ENCODE results near the gene RRN3. TPM values are rescaled to one million over a fixed set of nuclear protein-coding genes. Genes with fewer than 3 reads are reported as not detected.
A peak's percentile ranks its signal among the peaks of the same experiment; 100 is the strongest.
"Not testable (repeated sequence)": the region's sequence is repeated elsewhere in the genome, so short reads cannot be mapped to it uniquely, and the experiment has no call there.

The RRN3 gene
- total RNA-seq = 10 to 100 TPM; 29.6 to 32.4 TPM

- CTCF ChIA-PET = interaction anchor here (0.6 to 1.2 kb wide), 2 partner anchors 21 to 22 kb away, joined by 3 read pairs; no protein-coding TSS in a partner anchor
- intact Hi-C loops (cut with micrococcal nuclease) = loop anchor here (1.0 kb wide), 1 partner anchor 38 kb away; the partner anchor contains the start of gene NTAN1
Measured at GRCh38 chr16:15093955-15094827, at the start of gene RRN3. TSS of gene RRN3 (minus strand) at chr16:15094272. CDS start at chr16:15094233, 39 bp downstream.

GRCh38 chr16:15143601-15144091, 49.6 kb upstream of the RRN3 start:
- H3K4me3 Mint-ChIP-seq; intact Hi-C loops (cut with micrococcal nuclease); DNase-seq; H3K4me1 Mint-ChIP-seq (ENCODE audit: low read depth); H3K27me3 Mint-ChIP-seq (ENCODE audit: low read depth); H3K27ac Mint-ChIP-seq; H3K9me3 Mint-ChIP-seq; CTCF ChIA-PET; H3K36me3 Mint-ChIP-seq (ENCODE audit: low read depth): not testable (repeated sequence)

More at GRCh38 chr16:15093955-15094827, at the start of gene RRN3:
- Mint-ChIP-seq H3K4me1 (ENCODE audit: low read depth) (peaks cover 33% of the 10 kb centered on the region), H3K4me3 (peak within 1 kb of the TSS; percentile 89), H3K27ac (peak within 1 kb of the TSS; percentile 87)
- H3K36me3 Mint-ChIP-seq (ENCODE audit: low read depth); H3K9me3 Mint-ChIP-seq; H3K27me3 Mint-ChIP-seq (ENCODE audit: low read depth): not testable (repeated sequence)
- DNase-seq = peak; percentile 91

GRCh38 chr16:15142891-15143600, 49.0 kb upstream of the RRN3 start:
- intact Hi-C loops (cut with micrococcal nuclease); H3K36me3 Mint-ChIP-seq (ENCODE audit: low read depth); H3K27me3 Mint-ChIP-seq (ENCODE audit: low read depth); H3K9me3 Mint-ChIP-seq; H3K4me3 Mint-ChIP-seq; CTCF ChIA-PET; H3K27ac Mint-ChIP-seq; DNase-seq; H3K4me1 Mint-ChIP-seq (ENCODE audit: low read depth): not testable (repeated sequence)

GRCh38 chr16:15142107-15142890, 48.2 kb upstream of the RRN3 start:
- intact Hi-C loops (cut with micrococcal nuclease); H3K4me1 Mint-ChIP-seq (ENCODE audit: low read depth); H3K27ac Mint-ChIP-seq; DNase-seq; H3K9me3 Mint-ChIP-seq; H3K27me3 Mint-ChIP-seq (ENCODE audit: low read depth); H3K36me3 Mint-ChIP-seq (ENCODE audit: low read depth); CTCF ChIA-PET; H3K4me3 Mint-ChIP-seq: not testable (repeated sequence)

GRCh38 chr16:15141586-15141985, 47.5 kb upstream of the RRN3 start:
- H3K27ac Mint-ChIP-seq = no peak overlapping the region
- H3K36me3 Mint-ChIP-seq (ENCODE audit: low read depth) = no peaks in the 10 kb centered on the region
- no peaks in the 10 kb centered on the region for H3K9me3 Mint-ChIP-seq
- DNase-seq = no peak
- no peaks in the 10 kb centered on the region for H3K27me3 Mint-ChIP-seq (ENCODE audit: low read depth)
- intact Hi-C loops (cut with micrococcal nuclease) = no loop called here
- CTCF ChIA-PET = no interaction called here
- H3K4me3 Mint-ChIP-seq = no peak overlapping the region
- peaks cover 5% of the 10 kb centered on the region for H3K4me1 Mint-ChIP-seq (ENCODE audit: low read depth)

- H3K4me3 Mint-ChIP-seq; CTCF ChIA-PET; H3K27ac Mint-ChIP-seq; H3K4me1 Mint-ChIP-seq (ENCODE audit: low read depth); H3K36me3 Mint-ChIP-seq (ENCODE audit: low read depth); intact Hi-C loops (cut with micrococcal nuclease); H3K27me3 Mint-ChIP-seq (ENCODE audit: low read depth); DNase-seq; H3K9me3 Mint-ChIP-seq: not testable (repeated sequence)
Measured at GRCh38 chr16:15140444-15141365, 46.6 kb upstream of the RRN3 start.

- CTCF ChIA-PET; intact Hi-C loops (cut with micrococcal nuclease); H3K27ac Mint-ChIP-seq; DNase-seq; H3K9me3 Mint-ChIP-seq; H3K4me3 Mint-ChIP-seq; H3K27me3 Mint-ChIP-seq (ENCODE audit: low read depth); H3K36me3 Mint-ChIP-seq (ENCODE audit: low read depth); H3K4me1 Mint-ChIP-seq (ENCODE audit: low read depth): not testable (repeated sequence)
Measured at GRCh38 chr16:15137514-15137913, 43.4 kb upstream of the RRN3 start.

- H3K9me3 Mint-ChIP-seq; H3K27ac Mint-ChIP-seq; H3K27me3 Mint-ChIP-seq (ENCODE audit: low read depth); H3K4me3 Mint-ChIP-seq; H3K36me3 Mint-ChIP-seq (ENCODE audit: low read depth); CTCF ChIA-PET; intact Hi-C loops (cut with micrococcal nuclease); H3K4me1 Mint-ChIP-seq (ENCODE audit: low read depth); DNase-seq: not testable (repeated sequence)
Measured at GRCh38 chr16:15135483-15136360, 41.6 kb upstream of the RRN3 start.

- H3K4me1 Mint-ChIP-seq (ENCODE audit: low read depth); DNase-seq; H3K4me3 Mint-ChIP-seq; H3K9me3 Mint-ChIP-seq; H3K27ac Mint-ChIP-seq; H3K27me3 Mint-ChIP-seq (ENCODE audit: low read depth); CTCF ChIA-PET; H3K36me3 Mint-ChIP-seq (ENCODE audit: low read depth); intact Hi-C loops (cut with micrococcal nuclease): not testable (repeated sequence)
Measured at GRCh38 chr16:15134752-15135482, 40.8 kb upstream of the RRN3 start.

GRCh38 chr16:15133554-15133953, 39.5 kb upstream of the RRN3 start:
- H3K27ac Mint-ChIP-seq; intact Hi-C loops (cut with micrococcal nuclease); H3K4me3 Mint-ChIP-seq; DNase-seq; H3K36me3 Mint-ChIP-seq (ENCODE audit: low read depth); H3K27me3 Mint-ChIP-seq (ENCODE audit: low read depth); CTCF ChIA-PET; H3K9me3 Mint-ChIP-seq; H3K4me1 Mint-ChIP-seq (ENCODE audit: low read depth): not testable (repeated sequence)
